T-helper 2 cell treated with Interferon-gamma antibody and Interleukin-4, amounts not matched to agents 5 μg/mL and 100 μg/mL, for 36 hours (primary cell): ENCODE measurements around the gene OR10A7.
"Not testable (repeated sequence)": the region's sequence is repeated elsewhere in the genome, so short reads cannot be mapped to it uniquely, and the experiment has no call there.

Source experiments
- DNase-seq: peaks from one replicate; pipeline ENCODE4 v3.0.0; 2021; ENCODE audit warnings: low spot score
- H3K27ac Mint-ChIP-seq: one replicate; pipeline ENCODE4 v1.8.0; 2021; ENCODE audit warnings: mild to moderate bottlenecking, mixed read lengths
- H3K27me3 Mint-ChIP-seq: one replicate; pipeline ENCODE4 v1.8.0; 2021; ENCODE audit warnings: low read depth, mixed read lengths
- H3K36me3 Mint-ChIP-seq: one replicate; pipeline ENCODE4 v1.8.0; 2021; ENCODE audit warnings: low read depth, mixed read lengths
- H3K4me1 Mint-ChIP-seq: one replicate; pipeline ENCODE4 v1.8.0; 2021; ENCODE audit warnings: low read depth, mixed read lengths
- H3K4me3 Mint-ChIP-seq: one replicate; pipeline ENCODE4 v1.8.0; 2022; ENCODE audit warnings: mild to moderate bottlenecking, moderate library complexity, mixed read lengths
- H3K9me3 Mint-ChIP-seq: one replicate; pipeline ENCODE4 v1.8.0; 2021; ENCODE audit warnings: mixed read lengths

The OR10A7 gene

DNA sequence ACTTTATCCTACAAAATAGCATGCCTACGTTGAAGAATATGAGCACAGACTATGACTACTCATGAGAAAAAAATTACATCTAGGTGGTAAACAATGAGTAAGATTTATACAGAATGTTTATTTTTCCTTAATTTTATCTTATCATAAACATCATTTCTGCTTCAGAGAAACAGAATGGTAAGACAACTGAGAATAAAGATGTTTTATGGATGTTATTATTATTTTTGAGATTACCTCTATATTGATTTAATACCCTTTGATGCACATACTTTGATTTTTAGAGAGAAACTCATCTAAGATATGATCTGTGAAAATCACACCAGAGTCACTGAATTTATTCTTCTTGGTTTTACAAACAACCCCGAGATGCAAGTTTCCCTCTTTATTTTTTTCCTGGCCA lies at the start of gene OR10A7:
Gene OR10A7 (plus strand): TSS at position 301 of the 400 bp plus-strand sequence. CDS start 0 bp downstream, at position 301.
- Mint-ChIP-seq H3K36me3 (no peaks in the 10 kb centered on the region), H3K27ac (no peak within 1 kb of the TSS), H3K4me3 (no peak within 1 kb of the TSS), H3K9me3 (no peaks in the 10 kb centered on the region), H3K4me1 (no peaks in the 10 kb centered on the region), H3K27me3 (no peaks in the 10 kb centered on the region)
- DNase-seq, result no peak

DNA sequence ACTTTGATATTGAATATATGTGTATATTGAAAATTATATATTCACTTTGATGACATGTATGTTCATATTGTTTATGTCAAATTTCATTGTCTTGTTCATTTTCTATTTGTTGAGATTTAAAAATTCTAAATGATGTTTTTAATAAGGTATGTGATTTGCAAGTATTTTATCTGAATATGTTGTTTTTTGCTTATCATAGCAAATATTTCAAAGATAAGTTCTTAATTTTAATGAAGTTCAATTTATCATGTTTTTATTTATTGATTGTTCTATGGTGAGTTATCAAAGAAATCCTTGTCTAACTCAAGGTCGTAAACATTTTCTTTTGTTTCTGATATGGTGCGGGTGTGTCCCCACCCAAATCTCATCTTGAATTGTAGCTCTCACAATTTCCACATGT lies 49.4 kb upstream of the OR10A7 start:
- peaks cover 3% of the 10 kb centered on the region for H3K27me3 Mint-ChIP-seq

DNA sequence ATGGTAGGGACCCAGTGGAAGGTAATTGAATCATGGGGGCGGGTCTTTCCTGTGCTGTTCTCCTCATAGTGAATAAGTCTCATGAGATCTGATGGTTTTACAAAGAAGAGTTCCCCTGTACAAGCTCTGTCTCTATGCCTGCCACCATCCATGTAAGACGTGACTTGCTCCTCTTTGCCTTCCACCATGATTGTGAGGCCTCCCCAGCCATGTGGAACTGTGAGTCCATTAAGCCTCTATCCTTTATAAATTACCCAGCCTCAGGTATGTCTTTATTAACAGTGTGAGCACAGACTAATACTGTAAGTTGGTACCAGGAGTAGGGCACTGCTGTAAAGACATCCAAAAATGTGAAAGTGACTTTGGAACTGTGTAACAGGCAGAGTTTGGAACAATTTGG lies 49.0 kb upstream of the OR10A7 start:
- not testable (repeated sequence) for H3K9me3 Mint-ChIP-seq, H3K4me1 Mint-ChIP-seq, H3K27me3 Mint-ChIP-seq, H3K36me3 Mint-ChIP-seq, H3K27ac Mint-ChIP-seq, DNase-seq, H3K4me3 Mint-ChIP-seq

More for the DNA sequence above, 49.4 kb upstream of the OR10A7 start:
- H3K27ac Mint-ChIP-seq, result no peak overlapping the region
- H3K9me3 Mint-ChIP-seq, result no peaks in the 10 kb centered on the region
- no peak for DNase-seq
- H3K4me1 Mint-ChIP-seq, result no peaks in the 10 kb centered on the region
- no peaks in the 10 kb centered on the region for H3K36me3 Mint-ChIP-seq
- H3K4me3 Mint-ChIP-seq, result no peak overlapping the region

DNA sequence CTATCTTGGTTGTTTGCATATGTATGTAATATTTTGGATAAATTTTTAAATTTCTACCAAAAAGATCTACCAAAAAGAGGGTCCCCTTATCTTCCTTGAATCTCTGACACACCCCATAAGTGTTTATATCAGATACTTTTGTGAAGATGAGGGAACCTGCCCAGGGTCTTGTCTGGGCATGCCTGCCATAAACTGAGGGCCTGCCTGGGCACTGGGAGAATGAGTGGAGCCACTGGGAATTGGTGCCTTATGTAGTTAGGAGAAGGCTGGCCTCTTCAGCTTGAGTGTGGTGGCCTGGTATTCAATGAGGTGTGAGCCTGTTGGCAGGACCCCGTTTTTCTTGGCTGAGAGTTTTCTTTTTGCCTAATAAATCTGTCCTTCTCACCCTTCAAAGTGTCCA lies 48.1 kb upstream of the OR10A7 start:
- H3K4me3 Mint-ChIP-seq, result no peak overlapping the region
- no peaks in the 10 kb centered on the region for H3K9me3 Mint-ChIP-seq
- no peak overlapping the region for H3K27ac Mint-ChIP-seq
- no peak for DNase-seq
- H3K36me3 Mint-ChIP-seq, result no peaks in the 10 kb centered on the region
- no peaks in the 10 kb centered on the region for H3K4me1 Mint-ChIP-seq
- H3K27me3 Mint-ChIP-seq, result peaks cover 8% of the 10 kb centered on the region

- Mint-ChIP-seq H3K27me3 (peaks cover 16% of the 10 kb centered on the region), H3K4me1 (no peaks in the 10 kb centered on the region), H3K9me3 (no peaks in the 10 kb centered on the region), H3K4me3 (no peak overlapping the region), H3K27ac (no peak overlapping the region), H3K36me3 (no peaks in the 10 kb centered on the region)
- no peak for DNase-seq
Measured at GRCh38 chr12:55173456-55173855, 47.4 kb upstream of the OR10A7 start.

DNA sequence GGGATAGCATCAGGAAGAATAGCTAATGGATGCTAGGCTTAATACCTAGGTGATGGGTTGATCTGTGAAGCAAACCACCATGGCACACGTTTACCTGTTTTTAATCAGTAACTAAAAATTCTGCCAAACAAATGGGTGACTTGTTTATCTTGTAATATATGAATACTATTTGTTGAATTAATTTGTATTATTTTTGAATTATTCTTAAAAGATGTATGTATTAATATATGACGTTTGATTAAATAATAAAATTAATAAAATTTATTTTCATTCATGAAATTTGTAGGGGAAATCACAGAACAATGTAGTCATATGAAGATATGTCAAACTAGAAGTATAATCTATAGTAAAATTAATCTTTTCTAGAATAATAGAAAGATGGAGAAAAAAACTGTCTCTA lies 32.3 kb upstream of the OR10A7 start:
- no peak overlapping the region for H3K27ac Mint-ChIP-seq
- no peak for DNase-seq
- H3K4me3 Mint-ChIP-seq, result no peak overlapping the region
- peaks cover 10% of the 10 kb centered on the region for H3K27me3 Mint-ChIP-seq
- no peaks in the 10 kb centered on the region for H3K36me3 Mint-ChIP-seq
- no peaks in the 10 kb centered on the region for H3K9me3 Mint-ChIP-seq
- H3K4me1 Mint-ChIP-seq, result no peaks in the 10 kb centered on the region

GRCh38 chr12:55188974-55189556 lies 31.8 kb upstream of the OR10A7 start:
- H3K9me3 Mint-ChIP-seq, result no peaks in the 10 kb centered on the region
- H3K36me3 Mint-ChIP-seq, result no peaks in the 10 kb centered on the region
- no peak overlapping the region for H3K4me3 Mint-ChIP-seq
- peak; percentile 10 for DNase-seq
- H3K27me3 Mint-ChIP-seq, result peaks cover 14% of the 10 kb centered on the region
- no peaks in the 10 kb centered on the region for H3K4me1 Mint-ChIP-seq
- no peak overlapping the region for H3K27ac Mint-ChIP-seq

GRCh38 chr12:55194382-55194781 lies 26.4 kb upstream of the OR10A7 start:
- H3K9me3 Mint-ChIP-seq, result no peaks in the 10 kb centered on the region
- no peaks in the 10 kb centered on the region for H3K36me3 Mint-ChIP-seq
- no peak overlapping the region for H3K27ac Mint-ChIP-seq
- no peak overlapping the region for H3K4me3 Mint-ChIP-seq
- H3K4me1 Mint-ChIP-seq, result no peaks in the 10 kb centered on the region
- H3K27me3 Mint-ChIP-seq, result peaks cover 15% of the 10 kb centered on the region
- DNase-seq, result no peak

DNA sequence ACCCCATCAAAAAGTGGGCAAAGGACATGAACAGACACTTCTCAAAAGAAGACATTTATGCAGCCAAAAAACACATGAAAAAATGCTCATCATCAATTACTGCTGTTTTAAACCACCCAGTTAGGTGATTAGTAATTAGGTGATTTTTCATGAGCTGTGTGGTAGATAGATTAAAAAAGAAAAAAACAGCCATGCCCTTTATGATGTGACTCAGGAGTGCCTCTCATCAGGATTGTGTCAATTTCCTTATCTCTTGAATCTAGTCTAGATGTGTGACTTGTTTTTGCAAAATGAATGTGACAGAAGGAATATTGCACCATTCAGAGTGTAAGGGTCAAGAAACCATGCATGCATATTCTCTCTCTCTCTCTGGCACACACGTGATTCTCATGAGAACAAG lies 5.7 kb downstream of the OR10A7 start:
- H3K9me3 Mint-ChIP-seq, result no peaks in the 10 kb centered on the region
- no peak overlapping the region for H3K27ac Mint-ChIP-seq
- no peak overlapping the region for H3K4me3 Mint-ChIP-seq
- no peaks in the 10 kb centered on the region for H3K4me1 Mint-ChIP-seq
- no peak for DNase-seq
- H3K27me3 Mint-ChIP-seq, result peaks cover 2% of the 10 kb centered on the region
- H3K36me3 Mint-ChIP-seq, result no peaks in the 10 kb centered on the region

DNA sequence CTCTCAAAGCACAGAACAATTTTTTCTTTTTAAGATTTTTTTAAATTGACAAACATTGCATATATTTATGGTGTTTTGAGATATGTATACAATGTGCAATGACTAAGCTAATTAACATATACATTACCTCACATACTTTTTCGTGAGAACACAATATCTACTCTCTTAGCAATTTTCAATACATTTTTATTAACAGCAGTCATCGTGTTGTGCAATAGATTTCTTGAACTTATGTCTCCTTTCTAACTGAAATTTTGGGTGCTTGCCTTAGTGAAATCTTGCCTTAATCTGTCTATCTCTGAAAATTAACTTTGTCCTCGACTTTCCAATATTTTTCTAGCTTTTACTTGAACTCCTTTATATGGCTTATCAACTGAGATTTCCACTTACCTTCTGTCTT lies 6.8 kb downstream of the OR10A7 start:
- H3K27me3 Mint-ChIP-seq, result peaks cover 7% of the 10 kb centered on the region
- no peak overlapping the region for H3K4me3 Mint-ChIP-seq

DNA sequence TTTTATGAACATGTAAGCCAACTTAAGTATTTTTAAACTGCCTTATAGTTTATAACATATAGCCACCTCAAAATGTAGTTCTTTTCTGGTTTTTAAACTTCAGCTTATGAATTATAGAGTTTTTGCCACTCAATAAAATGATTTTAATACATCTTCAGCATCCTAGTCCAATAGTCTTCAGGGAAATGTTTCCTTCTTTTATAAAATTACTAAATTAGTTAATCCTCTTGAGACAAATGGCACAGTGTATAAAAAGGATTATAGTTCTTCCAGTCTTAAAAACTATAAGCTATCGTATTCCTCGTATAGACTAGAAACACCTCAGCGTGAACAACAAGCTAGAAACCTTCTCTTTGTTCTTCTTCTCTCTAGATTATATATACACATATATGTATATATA lies 23.5 kb downstream of the OR10A7 start, which contains the start of gene OR6C74:
Gene OR6C74 (plus strand): TSS at position 301 of the 400 bp plus-strand sequence. CDS start 2,679 bp downstream, outside the sequence.
- Mint-ChIP-seq H3K4me1 (no peaks in the 10 kb centered on the region), H3K36me3 (no peaks in the 10 kb centered on the region), H3K27ac (no peak within 1 kb of the TSS), H3K27me3 (peaks cover 8% of the 10 kb centered on the region), H3K9me3 (no peaks in the 10 kb centered on the region), H3K4me3 (no peak within 1 kb of the TSS)
- DNase-seq, result no peak

More for the DNA sequence above, 6.8 kb downstream of the OR10A7 start:
- no peaks in the 10 kb centered on the region for H3K36me3 Mint-ChIP-seq
- DNase-seq, result no peak
- no peaks in the 10 kb centered on the region for H3K9me3 Mint-ChIP-seq
- no peaks in the 10 kb centered on the region for H3K4me1 Mint-ChIP-seq
- no peak overlapping the region for H3K27ac Mint-ChIP-seq

- DNase-seq, result no peak
- Mint-ChIP-seq H3K4me3 (no peak overlapping the region), H3K4me1 (no peaks in the 10 kb centered on the region), H3K36me3 (no peaks in the 10 kb centered on the region), H3K27me3 (peaks cover 10% of the 10 kb centered on the region), H3K27ac (no peak overlapping the region), H3K9me3 (no peaks in the 10 kb centered on the region)
Measured at GRCh38 chr12:55246159-55246558, 25.3 kb downstream of the OR10A7 start.

DNA sequence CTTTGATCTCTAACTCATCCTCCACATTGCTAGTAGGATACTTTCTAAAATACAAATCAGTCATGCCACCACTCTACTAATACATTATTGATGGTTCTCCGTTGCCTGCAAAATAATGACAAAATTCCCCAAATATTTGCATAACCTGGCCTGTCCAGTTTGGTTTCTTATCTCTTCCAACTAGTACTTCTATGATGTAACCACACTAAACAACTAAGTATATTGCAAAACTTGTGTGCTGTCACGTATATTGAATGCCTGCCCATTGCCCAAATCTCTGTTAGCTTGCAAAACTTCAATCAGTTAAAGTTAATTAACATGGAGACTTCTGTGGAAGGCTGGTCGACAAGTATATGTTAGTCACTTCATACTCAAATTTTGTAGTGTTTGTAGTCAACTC lies 30.1 kb downstream of the OR10A7 start:
- Mint-ChIP-seq H3K36me3 (no peaks in the 10 kb centered on the region), H3K4me1 (no peaks in the 10 kb centered on the region), H3K4me3 (no peak overlapping the region), H3K27ac (no peak overlapping the region), H3K9me3 (no peaks in the 10 kb centered on the region), H3K27me3 (peaks cover 9% of the 10 kb centered on the region)
- DNase-seq, result no peak

GRCh38 chr12:55253281-55253680 lies 32.5 kb downstream of the OR10A7 start:
- Mint-ChIP-seq H3K4me3 (no peak overlapping the region), H3K27me3 (peaks cover 2% of the 10 kb centered on the region), H3K27ac (no peak overlapping the region), H3K4me1 (no peaks in the 10 kb centered on the region), H3K36me3 (no peaks in the 10 kb centered on the region), H3K9me3 (no peaks in the 10 kb centered on the region)
- no peak for DNase-seq

DNA sequence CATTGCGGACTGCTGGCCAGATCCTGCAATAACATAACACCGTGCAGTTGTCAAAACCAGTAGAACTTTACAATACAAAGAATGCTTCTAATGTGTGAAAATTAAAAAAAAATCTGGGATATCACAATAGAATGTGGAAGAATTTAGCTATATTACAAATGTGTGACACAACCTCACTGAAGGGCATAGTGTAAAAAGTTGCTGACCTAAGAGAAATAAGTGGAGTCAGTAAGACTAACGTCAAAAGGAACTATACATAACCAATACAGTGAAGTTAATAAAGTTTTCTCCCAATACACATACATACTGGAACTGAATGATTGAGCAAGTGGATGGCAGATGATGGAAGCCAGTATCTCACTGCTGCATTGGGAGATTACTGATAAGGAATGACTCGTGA lies 36.0 kb downstream of the OR10A7 start:
- Mint-ChIP-seq H3K27ac (no peak overlapping the region), H3K36me3 (no peaks in the 10 kb centered on the region), H3K4me1 (no peaks in the 10 kb centered on the region), H3K4me3 (no peak overlapping the region), H3K27me3 (peaks cover 3% of the 10 kb centered on the region), H3K9me3 (no peaks in the 10 kb centered on the region)
- DNase-seq, result no peak
